Keratinocyte (primary cell): ENCODE measurements around the gene SERBP1. TPM values are rescaled to one million over a fixed set of nuclear protein-coding genes. Genes with fewer than 3 reads are reported as not detected.

ENCODE experiments used
- DNase-seq: peaks from one replicate; pipeline ENCODE4 v3.0.0-alpha.2; 2011; ENCODE audit warnings: low read depth, missing footprints, low spot score
- FAIRE-seq: peaks from 2 replicates; lab custom pipeline; 2011; peaks lifted over from hg19 to GRCh38; lab: Jason Lieb, UNC
- H2AFZ ChIP-seq: 2 replicates; pipeline ENCODE4 v1.6.0; 2012; ENCODE audit warnings: low read length, control low read depth, inconsistent platforms; ENCODE audit not compliant: control insufficient read depth
- H3K27ac ChIP-seq: 2 replicates; pipeline ENCODE4 v1.5.1; 2011; ENCODE audit warnings: low read length; ENCODE audit not compliant: control insufficient read depth, insufficient read depth
- H3K27me3 ChIP-seq: 3 replicates; pipeline ENCODE4 v1.6.0; 2011; ENCODE audit warnings: low read length; ENCODE audit not compliant: control insufficient read depth, insufficient read depth; ENCODE audit errors: extremely low read depth
- H3K36me3 ChIP-seq, 2 experiments: 2 replicates in 1 of 2; 3 replicates in 1 of 2; pipeline ENCODE4 v1.5.1; 2011; ENCODE audit warnings: low read length in 2 of 2, mild to moderate bottlenecking in 1 of 2; ENCODE audit not compliant: control insufficient read depth in 2 of 2, insufficient read depth in 2 of 2; ENCODE audit errors: extremely low read depth in 1 of 2
- H3K4me1 ChIP-seq: 3 replicates; pipeline ENCODE4 v1.5.1; 2011; ENCODE audit warnings: low read length; ENCODE audit not compliant: control insufficient read depth, insufficient read depth; ENCODE audit errors: extremely low read depth
- H3K4me2 ChIP-seq: 3 replicates; pipeline ENCODE4 v1.6.0; 2011; ENCODE audit warnings: low read depth, low read length; ENCODE audit not compliant: control insufficient read depth, insufficient read depth; ENCODE audit errors: extremely low read depth
- H3K4me3 ChIP-seq, 3 experiments: fragments of 200-600 bp in 1 of 3; sonication (generic) in 1 of 3; 2 replicates in 2 of 3; 3 replicates in 1 of 3; pipeline ENCODE4 v1.5.1; 2011 to 2016; ENCODE audit warnings: low read length in 3 of 3, mild to moderate bottlenecking in 3 of 3, control low read depth in 2 of 3, inconsistent platforms in 1 of 3, low read depth in 1 of 3, mixed read lengths in 1 of 3, mixed run types in 1 of 3, moderate library complexity in 1 of 3; ENCODE audit not compliant: control insufficient read depth in 2 of 3, insufficient read depth in 2 of 3; ENCODE audit errors: extremely low read depth in 1 of 3
- H3K79me2 ChIP-seq: 2 replicates; pipeline ENCODE4 v1.6.0; 2012; ENCODE audit warnings: low read length; ENCODE audit not compliant: control insufficient read depth, insufficient read depth
- H3K9ac ChIP-seq: 3 replicates; pipeline ENCODE4 v1.6.0; 2011; ENCODE audit warnings: low read length; ENCODE audit not compliant: control insufficient read depth, insufficient read depth; ENCODE audit errors: extremely low read depth
- H3K9me1 ChIP-seq: 3 replicates; pipeline ENCODE4 v1.6.0; 2011; ENCODE audit warnings: low read length; ENCODE audit not compliant: control insufficient read depth, insufficient read depth; ENCODE audit errors: extremely low read depth
- H3K9me3 ChIP-seq: 2 replicates; pipeline ENCODE4 v1.5.1; 2012; ENCODE audit warnings: low read depth, low read length; ENCODE audit not compliant: control insufficient read depth
- H4K20me1 ChIP-seq: 3 replicates; pipeline ENCODE4 v1.6.0; 2011; ENCODE audit warnings: low read length; ENCODE audit not compliant: control insufficient read depth, insufficient read depth; ENCODE audit errors: extremely low read depth
- EZH2 ChIP-seq: IDR thresholded peaks from one replicate; pipeline ENCODE4 v1.6.1; 2012; ENCODE audit warnings: inconsistent platforms, mild to moderate bottlenecking, low read length, moderate library complexity
- dilution Hi-C: fragments of 300-500 bp; cut with MboI; formaldehyde crosslinking; loops from one replicate; pipeline ENCODE4 v1.7.0; 2020; ENCODE audit warnings: low sequenced_read_pairs; ENCODE audit not compliant: extremely low pct_ligation_motif_present
- polyA plus RNA-seq, 5 experiments: library from polyadenylated mRNA; depleted of rRNA in 3 of 5; stranded (reverse) in 3 of 5; stranded (forward) in 1 of 5; unstranded in 1 of 5; fragments of >200 nt; gene quantifications; 1 replicate in 1 of 5; 2 replicates in 3 of 5; 3 replicates in 1 of 5; pipeline versions ENCODE4 v1.2.1 to v1.2.3, GENCODE V29; 2011 to 2012; ENCODE audit warnings: missing spikeins in 2 of 5, low read depth in 1 of 5, low replicate concordance in 1 of 5
- TF ChIP-seq, protein P1 (sequence below), 3 experiments: IDR thresholded peaks in 1 of 3; conservative IDR thresholded peaks in 1 of 3; optimal IDR thresholded peaks in 1 of 3; 2 replicates in 2 of 3; 3 replicates in 1 of 3; pipeline versions ENCODE3 to v1.5.1; 2011; ENCODE audit warnings: low read length in 3 of 3, mild to moderate bottlenecking in 3 of 3, moderate library complexity in 2 of 3, control low read depth in 1 of 3, inconsistent platforms in 1 of 3; ENCODE audit not compliant: insufficient read depth in 2 of 3; ENCODE audit errors: extremely low read depth in 1 of 3

SERBP1 gene
- polyA plus RNA-seq, 1 donor (not counting 4 experiments of a cell fraction or from before 2014, with no cell fraction given) = 352 TPM

DNA sequence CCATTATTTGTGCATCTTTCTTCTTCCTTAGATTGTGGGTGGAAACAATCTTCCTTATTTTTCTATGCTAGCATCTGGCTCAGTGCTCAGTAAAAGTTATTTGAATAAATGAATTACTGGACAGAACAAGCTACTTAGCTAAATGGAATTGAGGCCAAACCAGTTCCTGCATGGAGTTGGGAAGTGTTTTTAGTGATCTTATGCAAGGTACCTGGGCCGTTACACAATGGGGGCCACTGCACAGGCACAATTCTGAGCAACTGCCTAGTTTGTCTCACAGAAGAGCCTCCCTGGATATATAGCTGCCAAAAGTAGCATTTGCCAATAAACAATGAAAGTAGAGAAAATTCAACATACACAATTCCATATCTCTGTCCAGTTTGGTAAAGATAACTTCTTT, 27.0 kb upstream of the SERBP1 start:
- DNase-seq (no peak), FAIRE-seq (no peak)
- H3K9ac ChIP-seq = no peak overlapping the region
- H3K4me3 ChIP-seq = no peak overlapping the region
- H3K4me2 ChIP-seq = no peak overlapping the region
- H3K27ac ChIP-seq = no peak overlapping the region
- no peaks in the 10 kb centered on the region for H3K9me3 ChIP-seq
- dilution Hi-C loops = no loop called here
- no peaks in the 10 kb centered on the region for H4K20me1 ChIP-seq
- TF ChIP-seq EZH2 = no peak
- TF ChIP-seq, protein P1, sequence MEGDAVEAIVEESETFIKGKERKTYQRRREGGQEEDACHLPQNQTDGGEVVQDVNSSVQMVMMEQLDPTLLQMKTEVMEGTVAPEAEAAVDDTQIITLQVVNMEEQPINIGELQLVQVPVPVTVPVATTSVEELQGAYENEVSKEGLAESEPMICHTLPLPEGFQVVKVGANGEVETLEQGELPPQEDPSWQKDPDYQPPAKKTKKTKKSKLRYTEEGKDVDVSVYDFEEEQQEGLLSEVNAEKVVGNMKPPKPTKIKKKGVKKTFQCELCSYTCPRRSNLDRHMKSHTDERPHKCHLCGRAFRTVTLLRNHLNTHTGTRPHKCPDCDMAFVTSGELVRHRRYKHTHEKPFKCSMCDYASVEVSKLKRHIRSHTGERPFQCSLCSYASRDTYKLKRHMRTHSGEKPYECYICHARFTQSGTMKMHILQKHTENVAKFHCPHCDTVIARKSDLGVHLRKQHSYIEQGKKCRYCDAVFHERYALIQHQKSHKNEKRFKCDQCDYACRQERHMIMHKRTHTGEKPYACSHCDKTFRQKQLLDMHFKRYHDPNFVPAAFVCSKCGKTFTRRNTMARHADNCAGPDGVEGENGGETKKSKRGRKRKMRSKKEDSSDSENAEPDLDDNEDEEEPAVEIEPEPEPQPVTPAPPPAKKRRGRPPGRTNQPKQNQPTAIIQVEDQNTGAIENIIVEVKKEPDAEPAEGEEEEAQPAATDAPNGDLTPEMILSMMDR (optimal IDR thresholded peaks at IDR 0.05 in 1 of 3, IDR thresholded peaks at IDR 0.05 in 1 of 3, conservative IDR thresholded peaks at IDR 0.05 in 1 of 3; ENCODE audit: extremely low read depth in 1 of 3, insufficient read depth in 2 of 3, low read length in 3 of 3) = no peak
- peaks cover 8% of the 10 kb centered on the region for H3K4me1 ChIP-seq
- H3K27me3 ChIP-seq = no peaks in the 10 kb centered on the region
- H3K79me2 ChIP-seq = no peaks in the 10 kb centered on the region
- H3K9me1 ChIP-seq = no peaks in the 10 kb centered on the region
- no peak overlapping the region for H2AFZ ChIP-seq
- no peaks in the 10 kb centered on the region for H3K36me3 ChIP-seq

DNA sequence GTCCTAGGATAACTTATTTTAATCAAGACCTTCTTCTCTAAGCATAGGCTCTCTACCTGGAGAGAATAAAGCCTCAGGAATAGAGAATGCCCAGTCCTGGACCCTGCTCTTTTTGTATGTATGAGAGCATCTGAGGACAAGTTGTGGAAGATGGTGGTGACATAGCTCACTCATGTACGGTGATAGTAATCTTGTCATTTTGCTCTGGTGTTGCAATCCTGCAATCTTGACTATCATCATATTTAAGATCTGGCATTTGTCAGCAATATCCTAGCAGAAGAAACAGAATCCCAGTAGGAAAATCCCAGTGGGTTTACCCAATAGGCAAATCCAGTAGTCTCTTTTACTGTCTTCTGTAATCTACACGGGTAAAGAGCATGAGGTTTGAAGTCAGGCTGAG, 21.6 kb upstream of the SERBP1 start:
- TF ChIP-seq EZH2 = no peak
- TF ChIP-seq, protein P1 (optimal IDR thresholded peaks at IDR 0.05 in 1 of 3, IDR thresholded peaks at IDR 0.05 in 1 of 3, conservative IDR thresholded peaks at IDR 0.05 in 1 of 3; ENCODE audit: extremely low read depth in 1 of 3, insufficient read depth in 2 of 3, low read length in 3 of 3) = no peak
- H3K9me3 ChIP-seq = no peaks in the 10 kb centered on the region

More for the DNA sequence above, 21.6 kb upstream of the SERBP1 start:
- no peak overlapping the region for H3K27ac ChIP-seq
- H3K4me1 ChIP-seq = no peaks in the 10 kb centered on the region
- H2AFZ ChIP-seq = no peak overlapping the region
- dilution Hi-C loops = no loop called here
- no peak overlapping the region for H3K9ac ChIP-seq
- no peak overlapping the region for H3K4me3 ChIP-seq
- H4K20me1 ChIP-seq = no peaks in the 10 kb centered on the region
- no peaks in the 10 kb centered on the region for H3K79me2 ChIP-seq
- DNase-seq (no peak), FAIRE-seq (no peak)
- H3K9me1 ChIP-seq = no peaks in the 10 kb centered on the region
- H3K36me3 ChIP-seq = no peaks in the 10 kb centered on the region
- no peaks in the 10 kb centered on the region for H3K27me3 ChIP-seq
- H3K4me2 ChIP-seq = no peak overlapping the region
